ENCODE results near the gene THSD7A.
"Not testable (repeated sequence)": the region's sequence is repeated elsewhere in the genome, so short reads cannot be mapped to it uniquely, and the experiment has no call there.

Gene THSD7A

DNA sequence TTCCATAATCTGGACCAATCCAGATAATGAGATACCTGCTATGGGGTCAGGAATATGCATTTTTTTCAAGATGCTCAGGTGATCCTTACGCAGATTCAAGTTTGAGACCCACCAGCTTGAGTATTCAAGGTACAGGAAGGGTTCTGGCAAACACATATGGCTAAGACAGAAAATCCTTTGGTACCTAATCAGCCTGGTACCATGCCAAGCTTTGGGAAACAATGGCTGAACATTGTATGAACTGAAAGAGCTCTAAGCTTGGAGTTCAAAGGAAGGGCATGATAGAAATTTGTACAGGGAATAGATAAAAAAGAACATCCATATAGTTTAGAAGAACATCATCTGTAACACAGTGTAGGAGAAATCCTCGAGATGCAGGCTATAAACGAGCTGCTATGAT is 382.7 kb downstream of the THSD7A start:
- no peak for FAIRE-seq

DNA sequence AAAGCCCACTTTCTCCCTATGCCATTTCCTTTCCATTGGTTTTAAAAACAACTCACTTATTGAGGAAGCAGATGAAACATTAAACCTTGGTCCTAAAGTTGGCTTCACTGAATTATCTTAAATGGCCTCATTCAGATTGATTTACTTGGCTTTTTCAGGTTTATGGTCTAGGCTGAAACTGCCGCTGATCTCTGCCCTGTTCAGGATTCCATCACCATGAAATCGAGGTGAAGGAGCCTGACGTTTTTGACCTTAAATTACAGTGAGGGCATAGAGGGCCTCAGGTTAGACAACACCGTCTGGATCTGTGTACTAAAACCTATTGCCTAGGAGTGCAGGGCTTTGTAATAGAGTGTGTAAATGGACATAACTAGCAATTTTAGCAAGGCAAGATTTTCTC is 383.7 kb downstream of the THSD7A start:
- FAIRE-seq = no peak

DNA sequence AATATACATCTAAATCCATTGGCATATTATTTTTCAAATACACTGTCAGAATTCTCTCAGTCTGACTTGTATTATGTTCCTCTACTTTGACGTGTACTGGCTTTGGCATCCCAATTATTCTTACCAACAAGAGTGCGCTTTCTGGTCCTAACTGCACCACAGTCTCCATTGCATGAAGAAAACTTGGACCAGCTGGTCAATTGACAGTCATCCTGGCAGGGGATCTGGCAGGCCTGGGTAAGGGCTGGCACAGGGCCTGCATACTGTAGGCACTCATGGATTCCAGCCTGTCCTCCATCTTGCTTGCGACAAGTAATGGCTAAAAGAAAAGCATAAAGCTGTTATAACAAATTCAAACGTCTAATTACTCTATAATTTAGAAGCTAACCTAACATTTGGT is 384.9 kb downstream of the THSD7A start:
- FAIRE-seq = no peak

DNA sequence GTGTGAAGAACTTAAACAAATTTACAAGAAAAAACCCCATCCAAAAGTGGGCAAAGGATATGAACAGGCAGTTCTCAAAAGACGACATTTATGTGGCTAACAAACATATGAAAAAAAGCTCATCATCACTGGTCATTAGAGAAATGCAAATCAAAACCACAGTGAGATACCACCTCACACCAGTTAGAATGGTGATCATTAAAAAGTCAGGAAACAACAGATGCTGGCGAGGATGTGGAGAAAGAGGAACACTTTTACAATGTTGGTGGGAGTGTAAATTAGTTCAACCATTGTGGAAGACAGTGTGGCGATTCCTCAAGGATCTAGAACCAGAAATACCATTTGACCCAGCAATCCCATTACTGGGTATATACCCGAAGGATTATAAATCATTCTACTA is 388.1 kb downstream of the THSD7A start:
- not testable (repeated sequence) for FAIRE-seq

DNA sequence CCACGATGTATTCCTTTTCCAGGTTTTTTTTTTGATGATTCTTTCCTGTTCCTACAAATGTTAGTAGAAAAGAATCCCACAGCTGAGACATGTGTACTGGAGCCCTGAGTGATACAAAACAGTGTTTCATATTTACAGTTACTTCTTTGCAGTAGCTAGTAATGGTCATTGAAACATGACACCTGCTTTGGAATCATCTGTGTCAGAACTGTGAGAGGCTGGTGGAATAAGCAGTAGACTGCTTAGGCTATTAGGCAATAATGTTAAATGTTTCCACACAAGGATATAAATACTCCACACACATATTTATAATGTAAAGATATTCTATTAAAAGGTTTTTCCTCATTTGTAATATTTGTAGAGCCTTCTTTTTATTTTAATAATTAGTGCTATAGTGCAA is 394.0 kb downstream of the THSD7A start:
- no peak for FAIRE-seq

DNA sequence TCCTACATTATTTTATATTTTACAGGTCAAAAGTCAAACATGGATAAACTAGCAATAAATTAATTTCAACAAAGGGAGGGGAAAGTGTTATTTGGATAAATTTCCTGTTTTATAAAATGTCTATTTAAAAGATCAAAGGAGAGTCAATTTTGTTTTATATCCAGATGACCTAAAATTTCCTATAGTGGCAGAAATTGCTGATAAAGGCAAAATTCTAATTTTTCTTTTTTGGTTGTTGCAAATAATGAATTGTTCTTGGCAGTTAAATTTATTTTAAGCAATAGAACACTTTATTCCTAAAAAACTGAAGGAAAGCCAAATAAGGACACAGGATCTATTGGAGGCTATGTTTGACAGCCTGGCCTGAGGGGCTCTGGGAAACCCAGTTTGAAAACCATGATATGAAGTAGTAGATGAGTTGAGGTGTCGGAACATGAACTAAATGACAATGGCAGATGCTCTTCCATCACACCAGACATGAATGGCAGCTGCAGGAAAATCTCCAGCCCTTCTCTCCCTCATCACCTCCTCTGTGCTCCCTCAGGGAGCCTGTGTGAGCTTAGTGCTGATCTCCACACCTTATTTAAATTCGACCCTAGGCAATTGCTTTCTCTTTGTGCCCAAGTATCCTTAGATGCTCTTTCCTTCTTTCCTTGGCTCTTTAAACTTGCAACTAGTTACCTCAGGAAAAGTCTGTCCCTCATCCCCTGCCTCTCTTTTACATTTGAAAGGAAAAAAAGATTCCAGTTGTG is 395.0 kb downstream of the THSD7A start:
- peak; percentile 52 for FAIRE-seq

DNA sequence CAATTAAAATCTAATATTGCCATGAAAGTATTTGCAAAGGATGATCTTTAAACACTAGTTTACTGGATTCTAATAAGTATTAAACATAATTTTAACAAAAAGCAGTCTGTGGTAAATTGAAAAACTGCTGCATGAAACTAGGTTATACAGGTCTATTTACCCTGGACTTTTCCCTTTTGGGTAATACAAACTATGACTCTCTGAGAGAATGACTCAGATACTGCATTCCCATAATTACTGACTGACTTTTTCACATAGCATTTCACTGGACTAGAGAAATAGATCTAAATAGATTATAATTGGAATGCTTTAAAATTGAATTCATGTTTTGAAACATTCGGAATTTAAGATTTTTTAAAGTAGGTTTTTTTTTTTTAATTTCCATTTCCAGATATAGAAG is 395.7 kb downstream of the THSD7A start:
- FAIRE-seq = no peak

DNA sequence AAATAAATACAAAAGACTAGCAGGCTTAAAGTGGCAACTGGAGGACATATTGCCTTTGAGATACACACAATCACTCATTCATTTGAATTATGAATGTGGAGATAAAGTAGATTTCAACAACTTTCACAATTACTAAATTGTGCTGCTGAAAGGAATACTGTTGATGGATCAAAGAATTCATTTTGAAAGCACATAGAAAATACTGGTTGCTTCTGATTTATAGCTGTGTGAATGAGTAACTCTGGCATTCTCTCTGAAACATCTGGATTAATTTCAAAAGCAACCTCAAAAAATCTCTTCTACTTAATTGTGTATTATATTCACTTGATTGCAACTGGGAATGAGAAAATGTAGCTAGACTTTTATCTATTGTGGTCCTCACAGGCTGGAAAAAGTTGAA is 397.6 kb downstream of the THSD7A start:
- FAIRE-seq = no peak

DNA sequence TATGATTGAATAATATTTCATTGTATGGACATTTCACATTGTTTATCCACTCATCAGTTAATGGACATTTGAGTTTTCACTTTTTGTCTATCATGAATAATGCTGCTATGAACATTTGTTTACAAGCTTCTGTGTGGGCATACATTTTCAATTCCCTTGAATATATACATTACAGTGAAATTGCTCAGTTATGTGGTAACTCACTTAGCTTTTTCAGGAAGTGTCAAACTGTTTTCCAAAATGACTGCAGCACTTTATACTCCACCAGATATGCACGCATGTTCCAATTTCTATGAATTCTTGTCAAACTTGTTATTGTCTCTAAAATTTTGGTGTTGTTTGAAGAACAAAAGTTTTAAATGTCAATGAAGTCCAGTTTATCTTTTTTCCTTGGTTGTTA is 401.2 kb downstream of the THSD7A start:
- FAIRE-seq = no peak

DNA sequence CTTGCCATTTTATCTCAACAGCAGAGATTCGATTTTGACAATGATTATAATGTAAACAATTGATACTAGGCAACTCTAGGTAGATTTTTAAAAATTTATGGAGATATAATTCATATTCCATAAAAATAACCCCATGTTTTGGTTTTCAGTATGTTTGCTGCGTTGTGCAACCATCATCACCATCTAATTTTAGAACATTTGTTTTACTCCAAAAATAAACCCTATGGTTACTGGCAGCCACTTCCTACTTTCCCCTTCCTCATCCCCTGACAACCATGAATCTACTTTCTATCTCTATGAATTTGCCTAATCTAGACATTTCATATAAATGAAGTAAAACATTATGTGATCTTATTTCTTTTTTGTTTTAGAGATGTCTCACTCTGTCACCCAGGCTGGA is 401.9 kb downstream of the THSD7A start:
- FAIRE-seq = no peak

DNA sequence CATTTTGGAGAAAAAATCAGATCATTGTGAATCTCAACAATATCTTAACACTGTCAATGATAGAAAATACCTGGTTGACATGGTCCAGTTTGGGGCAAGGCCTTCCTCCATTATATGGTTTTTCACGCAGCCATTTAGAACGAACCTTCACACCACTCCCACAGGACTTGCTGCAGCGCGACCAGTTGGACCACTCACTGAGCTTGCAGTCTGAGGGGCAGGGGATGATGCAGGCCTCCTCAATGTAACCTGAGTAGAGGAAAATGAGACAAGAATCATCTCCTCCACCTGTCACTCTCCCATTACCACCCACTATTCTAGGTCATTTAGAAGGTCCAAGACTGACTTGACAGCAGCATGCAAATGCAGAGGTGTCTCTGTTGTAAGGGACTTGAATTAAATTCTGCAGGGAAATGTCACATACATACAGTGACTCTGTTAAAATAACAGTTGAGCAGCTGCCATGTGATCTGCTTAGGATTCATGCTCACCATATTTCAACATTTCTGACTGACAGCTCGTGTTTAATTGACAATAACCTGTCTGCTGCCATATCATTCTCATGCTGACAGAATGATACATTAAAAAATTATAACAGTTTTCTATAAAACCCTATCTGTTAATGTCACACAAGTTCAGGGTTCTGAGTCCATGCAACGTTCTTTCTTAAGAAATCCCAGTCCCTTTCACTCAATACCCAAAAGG is 403.0 kb downstream of the THSD7A start:
- FAIRE-seq = no peak

DNA sequence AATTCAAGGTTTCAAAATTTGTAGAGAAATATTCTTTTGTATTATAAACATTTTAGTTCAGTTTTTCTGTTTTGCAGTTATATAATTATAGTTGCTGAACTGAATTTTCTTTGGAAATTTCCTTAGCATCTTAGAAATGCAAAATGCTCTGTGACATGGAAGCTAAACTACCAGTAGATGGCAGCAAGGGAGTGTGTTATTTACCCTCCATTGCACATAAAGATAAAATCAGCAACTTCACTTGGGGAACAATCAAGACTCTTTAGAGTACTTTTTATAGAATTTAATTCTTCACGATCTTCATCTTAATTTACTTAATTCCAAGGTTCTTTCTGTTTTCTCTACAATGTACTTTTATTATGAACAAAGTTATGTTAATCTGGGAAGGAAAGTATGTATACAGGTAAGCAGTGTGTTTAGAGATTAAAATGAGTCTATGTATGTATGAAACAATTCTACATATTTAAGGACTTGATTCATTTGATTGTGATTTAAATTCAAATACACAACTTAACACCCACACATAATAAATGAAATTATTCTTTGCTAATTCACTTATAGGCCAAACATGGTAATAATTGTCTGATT is 404.2 kb downstream of the THSD7A start:
- peak; percentile 95 for FAIRE-seq

DNA sequence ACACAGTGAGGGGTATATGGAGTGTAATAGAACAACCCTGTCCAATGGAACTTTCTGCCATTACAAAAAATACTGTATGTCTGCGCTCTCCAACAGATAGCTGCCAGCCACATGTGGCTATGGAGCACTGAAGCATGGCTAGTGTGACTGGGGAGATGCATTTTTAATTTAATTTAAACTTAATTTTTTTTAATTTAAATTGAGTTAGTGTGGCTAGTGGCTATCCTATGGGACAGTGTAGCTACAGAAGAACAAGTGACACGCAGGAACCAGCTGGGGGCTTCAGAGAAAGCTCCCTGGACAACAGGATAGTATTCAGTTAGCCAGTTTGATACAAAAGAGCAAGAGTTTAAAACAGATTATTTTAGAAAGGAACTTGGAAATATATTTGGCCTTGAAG is 408.0 kb downstream of the THSD7A start:
- FAIRE-seq = no peak

DNA sequence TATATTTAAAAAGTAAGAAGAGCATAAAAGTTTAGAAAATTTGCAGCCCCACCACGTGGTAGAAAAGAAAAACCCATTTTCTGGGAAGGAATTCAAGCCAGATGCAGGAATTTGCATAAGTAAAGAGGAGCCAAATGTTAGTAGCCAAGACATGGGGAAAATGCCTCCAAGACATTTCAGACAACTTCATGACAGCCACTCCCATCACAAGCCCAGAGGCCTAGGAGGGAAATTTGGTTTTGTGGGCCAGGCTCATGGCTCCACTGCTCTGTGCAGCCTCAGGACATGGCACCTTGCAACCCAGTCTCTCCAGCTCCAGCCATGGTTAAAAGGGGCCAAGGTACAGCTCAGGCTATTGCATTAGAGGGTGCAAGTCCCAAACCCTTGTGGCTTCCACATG is 411.9 kb downstream of the THSD7A start:
- FAIRE-seq = no peak

DNA sequence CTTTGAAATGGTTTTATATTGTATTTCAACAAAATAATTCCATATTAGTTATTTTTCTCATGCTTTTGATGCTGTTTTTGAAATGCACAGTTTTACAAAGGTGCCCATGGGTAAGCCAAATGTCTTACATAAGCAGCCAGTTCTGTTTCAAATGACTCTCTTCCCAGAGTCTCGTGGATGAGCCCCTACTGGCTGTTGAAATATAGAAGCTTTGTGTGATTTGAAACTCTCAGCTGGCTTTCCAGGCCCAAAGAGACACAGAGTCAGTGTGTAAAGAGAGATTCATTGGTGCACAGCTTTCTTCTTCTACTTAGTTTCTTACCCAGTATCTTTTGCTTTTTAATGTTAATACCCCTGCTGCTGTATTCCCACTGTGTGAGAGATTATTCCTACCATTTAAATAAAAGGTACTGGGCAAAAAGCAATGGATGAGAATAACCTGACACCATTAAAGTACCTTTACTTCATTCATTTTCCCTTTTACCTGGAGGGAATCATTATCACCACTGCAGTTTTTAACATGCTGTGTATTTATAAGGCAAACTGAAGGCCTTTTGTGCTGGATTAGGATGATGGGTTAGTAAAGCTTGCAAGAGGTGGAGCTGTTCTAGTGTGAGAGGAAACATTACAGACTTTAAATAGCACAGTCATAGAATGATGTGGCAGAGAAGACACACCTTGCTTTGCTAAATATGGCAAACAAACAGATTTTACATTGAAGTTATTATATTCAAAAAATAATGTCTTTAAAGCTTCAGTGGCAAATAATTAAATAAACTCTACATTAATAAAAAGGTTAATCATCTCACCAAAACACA is 415.1 kb downstream of the THSD7A start:
- no peak for FAIRE-seq

DNA sequence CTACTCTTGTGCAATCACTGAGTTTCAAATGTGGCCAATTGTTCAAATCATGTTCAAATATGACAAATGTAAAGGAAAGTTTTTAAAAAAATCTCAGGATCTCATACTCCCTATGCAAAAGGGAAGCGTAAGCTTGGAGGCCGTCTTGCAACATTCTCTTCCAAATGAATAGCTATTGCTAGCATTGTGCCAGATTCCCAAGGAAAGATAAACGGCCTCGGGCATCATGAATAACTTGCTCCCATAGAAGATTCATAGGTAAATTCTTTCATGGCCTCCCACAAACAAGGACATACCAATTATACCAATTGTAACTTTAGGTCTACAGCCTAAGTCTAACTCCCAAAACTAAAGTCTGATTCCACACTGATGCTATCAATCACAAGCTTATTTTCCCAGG is 416.9 kb downstream of the THSD7A start:
- no peak for FAIRE-seq

DNA sequence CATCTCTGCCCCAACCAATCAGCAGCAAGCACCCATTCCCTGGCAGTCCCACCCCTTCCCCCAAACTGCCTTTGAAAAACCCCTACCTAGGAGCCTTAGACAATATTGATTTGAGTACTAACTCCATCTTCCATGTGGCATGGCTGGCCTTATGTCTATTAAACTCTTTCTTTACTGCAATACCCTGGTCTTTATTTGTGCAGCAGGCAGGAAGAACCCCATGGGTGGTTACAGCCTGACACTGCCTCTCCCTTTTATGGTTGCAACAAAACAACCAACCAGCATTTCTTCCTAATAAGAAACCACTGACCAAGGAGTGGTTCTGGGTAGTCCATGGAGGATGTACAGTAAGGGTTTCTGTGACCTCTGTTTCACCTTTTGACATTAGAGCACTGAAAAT is 418.1 kb downstream of the THSD7A start:
- FAIRE-seq = no peak

DNA sequence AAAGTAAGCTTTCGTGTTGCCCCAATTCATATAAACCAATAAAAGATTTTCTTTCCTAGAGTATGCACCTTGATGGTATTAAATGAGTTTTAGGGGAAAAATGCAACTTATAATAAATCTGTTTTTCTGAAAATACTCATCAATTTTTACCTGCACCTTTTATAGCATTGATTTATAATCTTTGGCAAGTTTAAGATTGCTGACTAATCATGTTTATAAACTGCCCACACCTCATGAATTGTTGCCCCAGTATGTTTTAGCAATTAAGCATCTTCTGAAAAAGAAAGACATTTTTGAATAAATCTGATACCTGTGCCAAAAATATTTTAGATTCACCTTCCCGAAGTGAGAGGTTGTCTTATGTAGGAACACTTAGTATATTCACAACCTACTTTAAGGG is 420.0 kb downstream of the THSD7A start:
- no peak for FAIRE-seq

DNA sequence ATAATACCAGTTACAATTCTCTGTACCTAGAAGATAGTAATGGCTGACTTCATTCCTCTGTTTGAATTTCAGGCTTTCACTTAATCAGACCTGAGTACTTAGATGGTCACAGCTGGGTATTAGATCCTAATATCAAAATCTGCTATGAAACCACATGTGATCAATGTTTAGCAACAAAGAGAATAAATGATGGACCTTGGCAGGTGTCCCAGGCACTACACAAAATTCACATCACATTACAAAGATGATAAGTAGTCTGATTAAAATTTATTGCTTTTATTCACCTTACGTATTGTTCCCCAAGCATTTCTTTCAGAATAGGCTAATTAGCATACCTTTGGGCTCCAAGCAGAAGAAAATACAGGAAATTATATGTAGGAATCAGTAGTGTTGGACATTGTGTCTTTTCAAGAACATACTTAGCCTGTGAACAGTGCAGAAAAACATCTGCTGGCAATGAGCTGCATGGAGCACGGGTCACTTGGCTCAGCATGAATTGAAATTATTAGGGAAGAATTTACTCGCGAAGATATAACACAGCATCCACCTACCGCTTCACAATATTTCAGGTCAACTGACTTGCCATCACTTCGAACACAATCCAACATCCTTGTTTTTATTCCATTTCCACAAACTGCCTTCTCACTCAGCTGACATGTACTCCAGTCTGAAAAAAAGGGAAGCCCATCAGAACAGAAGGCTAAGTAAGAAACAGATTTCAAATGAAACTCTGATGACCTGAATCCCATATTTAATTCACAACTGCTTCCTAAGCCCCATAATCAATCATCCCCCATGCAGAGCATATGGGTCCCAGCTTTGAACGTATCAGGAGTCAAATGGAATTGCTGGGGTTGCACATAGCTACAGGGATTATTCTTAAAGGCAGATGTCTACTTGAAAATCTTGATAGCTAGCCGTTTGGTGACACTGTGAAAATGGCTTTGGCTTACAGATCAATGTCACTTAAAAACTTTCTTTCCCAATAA is 421.0 kb downstream of the THSD7A start:
- no peak for FAIRE-seq

DNA sequence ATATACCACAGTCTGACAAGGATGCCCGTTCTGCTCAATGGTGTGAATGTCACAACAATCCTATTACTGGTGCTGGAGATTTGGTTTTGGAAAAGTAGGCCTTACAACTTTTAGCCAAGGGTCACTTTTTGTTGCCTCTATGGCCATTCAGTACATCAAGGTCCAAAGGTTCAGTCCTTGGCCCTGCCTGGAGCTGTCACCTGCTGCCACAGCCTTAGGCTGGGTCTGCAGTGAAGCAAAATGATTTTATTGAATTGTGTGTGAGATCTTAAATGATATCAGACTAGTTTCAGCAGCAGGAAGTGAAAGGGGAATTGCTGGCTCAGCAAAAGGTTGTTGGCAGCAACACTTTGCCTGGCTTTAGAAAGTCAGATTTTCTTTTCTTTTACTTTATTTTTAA is 427.6 kb downstream of the THSD7A start:
- no peak for FAIRE-seq

DNA sequence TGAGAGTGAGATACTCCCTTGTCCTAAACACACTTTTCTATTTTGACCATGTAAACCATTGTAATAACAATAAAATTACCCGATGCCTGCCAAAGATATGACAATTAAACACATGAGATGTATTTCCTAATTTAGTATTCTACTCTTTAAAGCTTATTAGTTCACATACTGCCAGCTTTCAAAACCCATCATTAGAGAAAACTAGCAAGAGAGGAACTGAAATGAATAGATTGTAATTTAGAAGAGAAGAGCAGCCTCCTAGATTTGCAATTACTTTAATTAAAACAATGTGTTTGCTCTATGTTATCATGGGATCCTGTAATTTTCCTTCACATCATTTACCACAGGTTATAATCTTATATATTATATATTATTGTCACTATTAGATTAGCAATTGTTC is 428.2 kb downstream of the THSD7A start:
- no peak for FAIRE-seq

DNA sequence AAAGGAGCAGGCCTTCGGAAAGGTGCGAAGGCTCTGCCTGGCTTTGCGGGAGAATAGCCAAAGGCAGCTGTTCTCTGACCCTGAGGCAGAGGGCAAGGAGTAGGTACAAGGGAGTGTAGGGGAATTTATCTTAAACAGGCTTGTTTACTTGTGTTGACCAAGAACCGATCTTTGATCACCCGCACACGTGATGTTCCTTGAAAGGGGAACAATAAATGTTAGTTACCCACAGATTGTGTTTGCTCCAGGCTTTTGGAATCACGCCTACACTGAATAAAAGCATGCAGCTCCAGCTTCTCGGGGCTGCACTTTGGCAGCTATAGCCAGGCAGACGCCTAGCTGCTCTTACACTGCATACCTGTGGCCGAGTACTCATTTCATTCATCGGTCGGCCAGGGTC is 437.6 kb downstream of the THSD7A start:
- FAIRE-seq = no peak

All from G401.6 (cell line).